ENCODE measurements around the gene MCM6.
"Not testable (repeated sequence)": the region's sequence is repeated elsewhere in the genome, so short reads cannot be mapped to it uniquely, and the experiment has no call there.

The MCM6 gene

DNA sequence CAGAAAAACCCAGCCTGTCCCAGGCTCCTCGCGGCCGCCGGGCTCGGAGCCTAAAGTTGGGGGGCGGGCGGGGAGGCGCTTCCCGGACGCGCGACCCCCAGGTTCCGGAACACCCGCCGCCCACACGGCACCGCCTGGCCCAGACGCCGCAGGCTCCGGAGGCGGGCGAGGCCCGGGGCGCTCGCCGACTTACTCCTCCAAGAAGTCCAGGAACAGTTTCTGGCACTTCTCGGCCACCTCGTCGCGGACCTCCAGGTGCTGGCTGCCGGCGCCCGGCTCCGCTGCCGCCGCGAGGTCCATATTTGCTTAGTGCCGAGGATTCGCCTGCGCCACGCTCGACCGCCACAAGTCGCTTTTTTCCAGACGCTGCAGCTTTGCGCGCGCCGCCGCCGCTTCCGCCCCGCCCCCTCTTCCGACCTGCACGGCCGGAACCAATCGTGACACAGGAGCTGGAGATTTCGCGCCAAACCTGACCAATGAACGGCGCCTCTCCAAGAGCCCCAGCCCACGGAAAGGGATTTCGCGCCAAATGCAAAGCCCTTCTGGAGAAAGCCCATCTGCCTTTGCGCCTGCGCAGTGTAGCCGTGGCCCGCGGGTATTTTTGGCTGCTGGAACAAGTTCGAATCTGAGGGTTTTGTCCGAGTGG, at the start of gene MCM6:
Gene MCM6, minus strand, starts transcription at position 378 of the 646 bp plus-strand sequence. Its CDS starts 78 bp downstream, at position 300.
- peak; percentile 98 for DNase-seq

- no peak for DNase-seq
Observed at GRCh38 chr2:135925571-135925970, 49.3 kb upstream of the MCM6 start.

DNA sequence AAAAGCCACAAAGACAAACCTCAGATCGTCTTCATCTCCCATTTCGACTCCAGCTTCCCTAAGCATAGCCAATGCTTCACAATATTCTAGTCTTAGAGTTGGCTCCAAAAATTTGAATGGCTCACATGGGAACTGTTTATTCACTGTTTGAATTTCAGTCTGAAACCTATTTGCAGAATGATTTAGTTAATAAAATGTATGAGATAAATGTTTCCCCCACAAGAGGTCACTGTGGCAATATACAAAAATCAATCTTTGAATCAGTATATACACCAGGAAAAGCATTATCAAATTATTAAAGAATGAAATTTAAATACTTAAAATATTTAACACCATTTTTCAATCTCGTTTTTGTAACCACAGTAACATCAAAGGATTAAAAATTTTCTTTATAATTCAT, 40.0 kb upstream of the MCM6 start:
- DNase-seq: peak in 1 of 2 donors; percentile 22

GRCh38 chr2:135914485-135914884, 38.2 kb upstream of the MCM6 start:
- DNase-seq: no peak

GRCh38 chr2:135913727-135914365, 37.6 kb upstream of the MCM6 start:
- DNase-seq: peak; percentile 38 to 68

DNA sequence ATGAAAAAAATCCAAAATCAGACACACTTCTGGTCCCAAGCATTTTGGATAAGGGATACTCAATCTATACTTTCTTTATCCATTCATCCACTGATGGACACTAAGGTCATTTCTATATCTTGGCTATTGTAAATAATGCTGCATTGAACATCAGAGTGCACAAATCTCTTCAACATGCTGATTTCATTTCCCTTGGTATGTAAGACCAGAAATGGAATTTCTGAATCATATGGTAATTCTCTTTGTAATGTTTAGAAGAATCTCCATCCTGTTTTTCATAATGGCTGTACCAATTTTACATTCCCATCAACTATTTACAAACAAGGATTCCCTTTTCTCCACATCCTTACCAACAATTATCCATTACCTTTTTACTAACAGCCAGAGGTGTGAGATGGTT, 33.7 kb upstream of the MCM6 start:
- no peak for DNase-seq

DNA sequence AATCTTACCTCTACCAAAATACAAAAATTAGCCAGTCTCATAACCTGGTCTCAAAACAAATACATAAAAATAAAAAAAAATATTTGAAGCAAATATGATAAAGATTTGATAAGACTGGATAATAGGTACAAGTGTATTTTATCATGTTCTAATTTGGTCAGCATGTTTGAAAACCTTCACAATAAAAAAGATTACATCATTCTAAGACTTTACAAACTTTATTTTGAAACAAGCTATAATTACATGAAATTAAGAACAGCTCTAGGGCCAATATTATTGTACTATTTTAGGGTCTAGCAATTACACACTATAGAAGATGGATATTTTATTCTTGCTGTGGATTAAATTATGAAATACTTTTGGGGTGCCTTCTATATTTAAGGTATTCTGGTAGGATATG, 29.4 kb upstream of the MCM6 start:
- no peak for DNase-seq

GRCh38 chr2:135904341-135904989, 28.2 kb upstream of the MCM6 start:
- no peak for DNase-seq

DNA sequence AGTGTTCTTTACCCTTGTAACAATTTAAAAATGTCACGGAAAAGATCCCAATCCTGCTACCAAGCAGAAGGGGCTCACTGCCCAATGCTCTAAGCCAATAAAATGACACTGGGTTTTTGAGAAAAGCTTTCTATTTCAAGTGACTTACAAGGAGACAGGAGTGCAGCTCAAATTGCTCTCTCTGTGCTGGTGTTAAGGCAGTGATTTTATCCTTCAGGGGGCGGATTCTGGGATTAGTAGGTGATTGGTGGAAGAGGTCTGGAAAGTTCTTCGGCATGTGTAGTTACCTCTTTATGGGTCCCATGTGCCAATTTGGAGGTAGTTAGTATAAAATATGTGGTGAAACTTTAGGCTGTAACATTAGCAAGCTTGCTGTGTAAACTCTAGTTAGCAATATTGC, 27.4 kb upstream of the MCM6 start:
- DNase-seq: no peak

- no peak for DNase-seq
Observed at GRCh38 chr2:135899567-135899966, 23.3 kb upstream of the MCM6 start.

GRCh38 chr2:135898234-135898786, 22.1 kb upstream of the MCM6 start:
- no peak for DNase-seq

DNA sequence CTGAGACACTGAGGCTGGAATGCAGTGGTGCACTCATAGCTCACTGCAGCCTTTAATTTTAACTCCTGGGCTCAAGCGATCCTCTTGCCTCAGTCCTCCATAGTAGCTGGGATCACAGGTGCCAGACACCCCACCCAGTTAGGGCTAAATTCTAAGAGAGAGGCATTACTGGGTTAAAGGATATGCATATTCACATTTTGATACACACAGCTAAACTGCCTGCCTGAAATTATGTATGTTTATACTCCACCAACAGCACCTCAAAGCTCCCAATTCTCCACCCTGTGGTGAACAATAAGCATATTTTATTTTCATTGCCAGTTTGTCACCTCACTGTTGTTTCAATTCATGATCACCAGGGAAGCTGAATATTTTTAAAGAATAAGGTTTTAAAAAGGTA, 18.7 kb upstream of the MCM6 start:
- DNase-seq: no peak

- no peak for DNase-seq
Observed at GRCh38 chr2:135893374-135893794, 17.1 kb upstream of the MCM6 start.

DNA sequence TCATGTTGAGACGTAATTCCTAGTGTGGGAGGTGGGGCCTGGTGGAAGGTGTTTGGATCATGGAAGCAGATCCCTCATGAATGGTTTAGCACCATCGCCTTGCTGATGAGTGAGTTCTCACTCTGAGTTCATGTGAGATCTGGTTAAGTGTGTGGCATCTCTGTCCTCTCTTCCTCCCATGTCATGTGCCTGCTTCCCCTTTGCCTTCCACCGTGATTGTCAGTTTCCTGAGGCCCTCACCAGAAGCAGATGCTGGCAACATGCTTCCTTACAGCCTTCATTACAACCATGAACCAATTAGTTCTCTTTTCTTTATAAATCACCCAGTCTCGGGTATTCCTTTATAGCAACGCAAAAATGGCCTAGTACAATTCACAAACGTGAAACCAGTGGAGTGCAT, 14.6 kb upstream of the MCM6 start:
- no peak for DNase-seq

DNA sequence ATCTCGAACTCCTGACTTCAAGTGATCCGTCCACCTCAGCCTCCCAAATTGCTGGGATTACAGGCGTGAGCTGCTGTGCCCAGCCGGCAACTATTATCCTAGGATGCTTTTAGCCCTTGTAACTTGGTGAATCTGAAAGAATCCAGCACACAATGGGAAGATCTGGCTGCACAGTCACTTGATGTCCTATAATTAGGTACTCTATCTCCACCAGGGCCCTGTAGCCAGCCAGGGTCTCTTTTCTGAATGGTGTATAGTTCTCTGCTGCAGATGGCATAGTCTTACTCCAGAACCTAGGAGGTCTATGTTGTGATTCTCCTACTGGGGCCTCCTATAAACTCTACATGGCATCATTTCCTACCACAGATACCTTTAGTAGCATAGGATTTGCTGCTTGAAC, 13.9 kb upstream of the MCM6 start:
- DNase-seq: no peak

- DNase-seq: not testable (repeated sequence)
Observed at GRCh38 chr2:135888587-135888986, 12.3 kb upstream of the MCM6 start.

DNA sequence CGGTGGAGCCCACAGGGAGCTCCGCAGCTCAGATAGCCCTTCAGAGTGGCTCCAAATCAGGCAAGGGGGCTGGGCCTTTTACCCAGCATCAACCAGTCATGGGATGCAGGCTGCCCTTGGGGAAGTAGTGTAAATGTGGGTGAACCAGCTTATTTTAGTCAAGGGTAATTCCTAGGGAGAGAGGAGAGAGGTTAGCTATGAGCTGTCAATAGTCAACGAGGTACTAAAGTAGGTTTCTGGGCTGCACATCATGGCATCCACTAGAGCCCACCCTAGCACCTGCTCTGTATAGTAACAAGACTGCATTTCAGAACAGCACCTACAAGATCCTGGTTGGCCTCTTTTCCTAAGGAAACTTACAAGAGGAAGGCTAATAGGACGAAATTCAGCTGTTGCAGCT, 9.5 kb upstream of the MCM6 start:
- no peak for DNase-seq

DNA sequence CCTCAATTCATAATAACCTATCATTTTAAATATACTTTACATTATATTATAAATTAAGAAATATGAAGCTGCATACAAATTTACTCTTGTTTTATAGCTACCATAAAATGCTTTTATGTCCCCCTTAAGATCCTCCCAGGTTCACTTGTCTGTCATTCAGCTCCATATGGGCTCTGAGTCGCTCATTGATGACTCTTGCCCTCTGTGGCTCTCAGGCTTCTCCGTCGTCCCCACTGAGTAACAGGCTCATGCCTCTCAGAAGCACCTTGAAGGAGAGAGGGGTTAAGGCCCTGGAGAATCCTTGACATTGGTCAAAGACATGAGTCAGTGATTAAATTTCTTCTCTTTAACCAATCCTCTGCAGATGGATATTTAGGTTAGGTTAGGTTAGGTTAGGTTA, 6.2 kb upstream of the MCM6 start:
- no peak for DNase-seq

GRCh38 chr2:135876770-135877169, 527 bp upstream of the MCM6 start:
- DNase-seq: not testable (repeated sequence)

GRCh38 chr2:135875491-135876065, 665 bp downstream of the MCM6 start:
- DNase-seq: peak; percentile 67 to 73

DNA sequence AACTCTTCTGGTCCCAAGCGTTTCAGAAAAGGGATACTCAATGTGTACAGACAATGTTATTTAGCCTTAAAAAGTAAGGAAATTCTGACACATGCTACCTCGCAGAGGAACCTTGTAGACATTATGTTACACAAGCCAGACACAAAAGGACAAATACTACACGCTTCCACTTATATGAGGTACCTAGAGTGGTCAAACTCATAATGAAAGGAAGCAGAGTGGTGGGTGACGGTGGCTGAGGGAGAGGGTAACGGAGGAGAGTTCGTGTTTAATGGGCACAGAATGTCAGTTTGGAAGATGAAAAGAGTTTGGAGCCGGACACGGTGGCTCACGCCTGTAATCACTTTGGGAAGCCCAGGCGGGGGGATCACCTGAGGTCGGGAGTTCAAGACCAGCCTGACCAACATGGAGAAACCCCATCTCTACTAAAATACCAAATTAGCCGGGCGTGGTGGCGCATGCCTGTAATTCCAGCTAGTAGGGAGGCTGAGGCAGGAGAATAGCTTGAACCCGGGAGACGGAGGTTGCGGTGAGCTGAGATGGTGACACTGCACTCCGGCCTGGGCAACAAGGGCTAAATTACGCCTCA, 1.4 kb downstream of the MCM6 start:
- no peak for DNase-seq

GRCh38 chr2:135870571-135870970, 5.7 kb downstream of the MCM6 start:
- no peak for DNase-seq

DNA sequence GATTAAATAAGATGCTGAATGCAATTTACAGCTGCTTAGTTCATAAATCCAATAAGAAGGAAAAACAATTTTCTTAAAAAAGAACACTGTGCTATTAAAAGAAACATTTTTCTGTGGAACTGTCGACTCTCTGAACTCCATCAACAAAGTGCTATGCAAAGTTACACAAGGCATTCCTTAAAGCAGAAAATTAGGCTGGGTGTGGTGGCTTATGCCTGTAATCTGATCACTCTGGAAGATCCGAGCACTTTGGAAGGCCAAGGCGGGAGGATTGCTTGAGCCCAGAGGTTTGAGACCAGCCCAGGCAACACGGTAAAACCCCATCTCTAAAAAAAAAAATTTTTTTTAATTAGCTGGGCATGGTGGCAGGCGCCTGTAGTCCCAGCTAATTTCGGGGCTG, 13.0 kb downstream of the MCM6 start:
- no peak for DNase-seq

All from activated CD4-positive, alpha-beta T cell treated with anti-CD3 and anti-CD28 coated beads for 4 hours (primary cell).